GM23248 (cell line): ENCODE measurements around the gene BCL2.

ENCODE experiments used
- EZH2 ChIP-seq: fragments of 200-600 bp; sonication (generic); IDR thresholded peaks from 2 replicates; pipeline ENCODE4 v1.6.1; 2018; ENCODE audit warnings: antibody characterized with exemption, mild to moderate bottlenecking; ENCODE audit not compliant: insufficient read depth, poor library complexity, severe bottlenecking
- EZH2phosphoT487 ChIP-seq: fragments of 200-600 bp; sonication (generic); IDR thresholded peaks from 2 replicates; pipeline ENCODE4 v1.6.1; 2018; ENCODE audit warnings: antibody characterized with exemption, moderate library complexity, mild to moderate bottlenecking, low read depth; ENCODE audit not compliant: insufficient read depth

GRCh38 chr18:63318889-63319382, 633 bp downstream of the BCL2 start:
- TF ChIP-seq EZH2 = no peak
- TF ChIP-seq EZH2phosphoT487 = no peak
